Bone marrow (tissue), 2 donors: ENCODE results near the gene PAFAH1B1.

Source experiments
- DNase-seq, 2 donors: peaks; one replicate each; lab custom pipeline; 2025; lab: John Stamatoyannopoulos, UW

Gene PAFAH1B1

GRCh38 chr17:2722611-2723010 lies 129.2 kb downstream of the PAFAH1B1 start:
- no peak for DNase-seq

- no peak for DNase-seq
Observed at GRCh38 chr17:2723505-2723996, 130.1 kb downstream of the PAFAH1B1 start.

GRCh38 chr17:2723997-2724783 lies 130.7 kb downstream of the PAFAH1B1 start:
- DNase-seq = no peak

GRCh38 chr17:2724784-2725164 lies 131.3 kb downstream of the PAFAH1B1 start:
- DNase-seq = no peak

GRCh38 chr17:2730764-2731353 lies 137.4 kb downstream of the PAFAH1B1 start:
- no peak for DNase-seq

- DNase-seq = no peak
Observed at GRCh38 chr17:2731807-2732206, 138.4 kb downstream of the PAFAH1B1 start.

GRCh38 chr17:2734939-2735338 lies 141.5 kb downstream of the PAFAH1B1 start:
- no peak for DNase-seq
